Measurements from ENCODE around the gene ADCY9.

DNA sequence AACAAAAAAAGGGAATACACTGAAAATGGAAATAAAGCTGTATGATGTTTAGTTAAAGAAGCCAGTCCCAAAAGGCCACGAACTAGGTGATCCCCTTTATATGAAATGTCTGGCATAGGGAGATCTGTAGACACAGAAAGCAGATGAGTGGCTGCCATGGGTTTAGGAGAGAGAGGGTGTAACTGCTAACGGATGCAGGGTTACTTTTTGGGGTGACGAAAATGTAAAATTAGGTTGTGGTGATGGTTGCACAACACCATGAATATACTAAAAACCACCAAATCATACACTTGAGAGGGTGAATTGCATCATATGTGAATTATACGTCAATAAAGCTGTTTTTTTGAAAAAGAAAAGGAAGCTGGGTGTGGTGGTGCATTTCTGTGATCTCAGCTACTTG is 99.6 kb downstream of the ADCY9 start:
- TF ChIP-seq POLR2A (IDR thresholded peaks at IDR 0.05; ENCODE audit: low read length) (no peak), CTCF (IDR thresholded peaks at IDR 0.05) (no peak), CBX2 (IDR thresholded peaks at IDR 0.05; ENCODE audit: borderline replicate concordance, low read depth) (no peak), MAX (IDR thresholded peaks at IDR 0.05) (no peak), JUN (IDR thresholded peaks at IDR 0.05) (no peak), RAD21 (conservative IDR thresholded peaks at IDR 0.05 in 1 of 2, IDR thresholded peaks at IDR 0.05 in 1 of 2) (no peak)
- TF ChIP-seq, protein P1, sequence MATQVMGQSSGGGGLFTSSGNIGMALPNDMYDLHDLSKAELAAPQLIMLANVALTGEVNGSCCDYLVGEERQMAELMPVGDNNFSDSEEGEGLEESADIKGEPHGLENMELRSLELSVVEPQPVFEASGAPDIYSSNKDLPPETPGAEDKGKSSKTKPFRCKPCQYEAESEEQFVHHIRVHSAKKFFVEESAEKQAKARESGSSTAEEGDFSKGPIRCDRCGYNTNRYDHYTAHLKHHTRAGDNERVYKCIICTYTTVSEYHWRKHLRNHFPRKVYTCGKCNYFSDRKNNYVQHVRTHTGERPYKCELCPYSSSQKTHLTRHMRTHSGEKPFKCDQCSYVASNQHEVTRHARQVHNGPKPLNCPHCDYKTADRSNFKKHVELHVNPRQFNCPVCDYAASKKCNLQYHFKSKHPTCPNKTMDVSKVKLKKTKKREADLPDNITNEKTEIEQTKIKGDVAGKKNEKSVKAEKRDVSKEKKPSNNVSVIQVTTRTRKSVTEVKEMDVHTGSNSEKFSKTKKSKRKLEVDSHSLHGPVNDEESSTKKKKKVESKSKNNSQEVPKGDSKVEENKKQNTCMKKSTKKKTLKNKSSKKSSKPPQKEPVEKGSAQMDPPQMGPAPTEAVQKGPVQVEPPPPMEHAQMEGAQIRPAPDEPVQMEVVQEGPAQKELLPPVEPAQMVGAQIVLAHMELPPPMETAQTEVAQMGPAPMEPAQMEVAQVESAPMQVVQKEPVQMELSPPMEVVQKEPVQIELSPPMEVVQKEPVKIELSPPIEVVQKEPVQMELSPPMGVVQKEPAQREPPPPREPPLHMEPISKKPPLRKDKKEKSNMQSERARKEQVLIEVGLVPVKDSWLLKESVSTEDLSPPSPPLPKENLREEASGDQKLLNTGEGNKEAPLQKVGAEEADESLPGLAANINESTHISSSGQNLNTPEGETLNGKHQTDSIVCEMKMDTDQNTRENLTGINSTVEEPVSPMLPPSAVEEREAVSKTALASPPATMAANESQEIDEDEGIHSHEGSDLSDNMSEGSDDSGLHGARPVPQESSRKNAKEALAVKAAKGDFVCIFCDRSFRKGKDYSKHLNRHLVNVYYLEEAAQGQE (IDR thresholded peaks at IDR 0.05), result no peak

Data from A549 (cell line).